ENCODE measurements around the gene SEMA4B. TPM values are rescaled to one million over a fixed set of nuclear protein-coding genes. Genes with fewer than 3 reads are reported as not detected.

SEMA4B gene
- 10 to 100 TPM; 19.0 to 19.7 TPM for total RNA-seq

GRCh38 chr15:90201130-90201943 is at the start of gene SEMA4B:
SEMA4B (plus strand) TSS chr15:90201330; CDS start chr15:90201579, 249 bp downstream.

GRCh38 chr15:90233387-90234095 is 32.4 kb downstream of the SEMA4B start, which contains the start of gene CIB1:
CIB1 (minus strand) TSS chr15:90233941; CDS start chr15:90233885, 56 bp downstream.

GRCh38 chr15:90234096-90234988 is 33.2 kb downstream of the SEMA4B start, which contains the start of gene GDPGP1:
GDPGP1 (plus strand) TSS chr15:90234209; CDS start chr15:90240909, 6,700 bp downstream.

GRCh38 chr15:90249203-90249863 is 48.2 kb downstream of the SEMA4B start, which contains the start of gene TTLL13:
TTLL13 (plus strand) TSS chr15:90249556; CDS start chr15:90250631, 1,075 bp downstream.

GRCh38 chr15:90265271-90266060 is 64.3 kb downstream of the SEMA4B start, which contains the start of gene NGRN:
NGRN (plus strand) TSS chr15:90265672; CDS start chr15:90265713, 41 bp downstream.

Other genes starting within 250 kb of the SEMA4B start
- gene ZNF710, start 200.0 kb upstream of the SEMA4B start, total RNA-seq: 10 to 100 TPM; 20.5 to 23.7 TPM
- gene IDH2, start 98.9 kb upstream of the SEMA4B start, total RNA-seq: 100 to 1,000 TPM; 208 to 213 TPM
- gene CIB1, start 32.6 kb downstream of the SEMA4B start, total RNA-seq: 10 to 100 TPM; 89.2 to 92.2 TPM
- gene GDPGP1, start 32.9 kb downstream of the SEMA4B start, total RNA-seq: 10 to 100 TPM; 10.8 to 11.2 TPM
- under 1 TPM; 0.20 to 0.34 TPM for gene TTLL13, start 48.2 kb downstream of the SEMA4B start, total RNA-seq
- 10 to 100 TPM; 23.5 to 24.0 TPM for gene NGRN, start 64.3 kb downstream of the SEMA4B start, total RNA-seq
- 1 to 10 TPM; 1.0 to 1.1 TPM for gene ZNF774, start 151.0 kb downstream of the SEMA4B start, total RNA-seq
- 100 to 1,000 TPM; 197 to 201 TPM for gene IQGAP1, start 186.9 kb downstream of the SEMA4B start, total RNA-seq

Measured in activated naive CD4-positive, alpha-beta T cell treated with anti-CD3 and anti-CD28 coated beads, Interleukin-2, amount 10 ng/mL, durations not matched to agents 5 hours and 36 hours (primary cell).